HEK293 (cell line): ENCODE measurements around the gene BTBD18.

ENCODE experiments used
- ZBTB20 ChIP-seq: fragments of 450-650 bp; formaldehyde crosslinking; IDR thresholded peaks from 2 replicates; pipeline ENCODE4 v1.5.1; 2016; ENCODE audit warnings: missing biosample characterization, missing genetic modification characterization
- TF ChIP-seq, protein P1 (sequence below): fragments of 450-650 bp; formaldehyde crosslinking; IDR thresholded peaks from 2 replicates; pipeline ENCODE4 v1.5.1; 2016; ENCODE audit warnings: missing biosample characterization, missing genetic modification characterization

DNA sequence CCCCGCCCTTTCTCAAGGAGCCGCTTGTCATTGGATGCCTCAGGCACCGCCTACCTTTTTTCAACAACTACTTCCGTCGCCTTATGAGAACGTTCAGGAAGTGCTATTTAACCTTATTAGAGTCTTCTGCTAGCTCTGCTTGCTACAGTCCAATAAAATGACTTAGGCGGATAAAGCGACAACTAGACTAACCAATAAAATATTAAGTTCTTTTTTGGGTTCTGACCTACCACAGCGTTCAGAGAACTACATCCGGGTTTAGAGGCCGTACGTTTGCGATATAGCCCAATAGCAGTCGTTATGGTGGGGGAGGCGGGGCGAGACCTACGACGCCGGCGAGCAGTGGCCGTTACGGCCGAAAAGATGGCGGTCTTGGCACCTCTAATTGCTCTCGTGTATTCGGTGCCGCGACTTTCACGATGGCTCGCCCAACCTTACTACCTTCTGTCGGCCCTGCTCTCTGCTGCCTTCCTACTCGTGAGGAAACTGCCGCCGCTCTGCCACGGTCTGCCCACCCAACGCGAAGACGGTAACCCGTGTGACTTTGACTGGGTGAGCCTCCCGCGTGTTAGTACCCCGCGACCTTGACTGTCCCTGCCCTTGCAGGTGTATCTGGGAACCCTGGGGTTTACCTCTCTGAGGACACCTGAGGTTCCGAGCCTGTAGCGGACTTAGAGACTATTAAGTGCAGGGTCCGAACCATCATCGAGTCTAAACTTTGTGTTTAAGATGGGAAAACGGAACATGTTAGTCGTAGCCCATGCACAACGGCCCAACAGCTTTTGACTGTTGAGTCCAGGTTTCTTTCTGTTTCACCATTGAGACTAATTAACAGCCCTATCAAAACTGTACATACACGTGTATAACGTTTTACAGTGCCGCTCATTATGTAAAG lies 39.1 kb downstream of the BTBD18 start, which contains the start of gene TMX2:
- TF ChIP-seq, protein P1, sequence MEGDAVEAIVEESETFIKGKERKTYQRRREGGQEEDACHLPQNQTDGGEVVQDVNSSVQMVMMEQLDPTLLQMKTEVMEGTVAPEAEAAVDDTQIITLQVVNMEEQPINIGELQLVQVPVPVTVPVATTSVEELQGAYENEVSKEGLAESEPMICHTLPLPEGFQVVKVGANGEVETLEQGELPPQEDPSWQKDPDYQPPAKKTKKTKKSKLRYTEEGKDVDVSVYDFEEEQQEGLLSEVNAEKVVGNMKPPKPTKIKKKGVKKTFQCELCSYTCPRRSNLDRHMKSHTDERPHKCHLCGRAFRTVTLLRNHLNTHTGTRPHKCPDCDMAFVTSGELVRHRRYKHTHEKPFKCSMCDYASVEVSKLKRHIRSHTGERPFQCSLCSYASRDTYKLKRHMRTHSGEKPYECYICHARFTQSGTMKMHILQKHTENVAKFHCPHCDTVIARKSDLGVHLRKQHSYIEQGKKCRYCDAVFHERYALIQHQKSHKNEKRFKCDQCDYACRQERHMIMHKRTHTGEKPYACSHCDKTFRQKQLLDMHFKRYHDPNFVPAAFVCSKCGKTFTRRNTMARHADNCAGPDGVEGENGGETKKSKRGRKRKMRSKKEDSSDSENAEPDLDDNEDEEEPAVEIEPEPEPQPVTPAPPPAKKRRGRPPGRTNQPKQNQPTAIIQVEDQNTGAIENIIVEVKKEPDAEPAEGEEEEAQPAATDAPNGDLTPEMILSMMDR, result no peak
- TF ChIP-seq ZBTB20 (tag by site-specific recombination), result no peak
